Umbilical cord (tissue), 2 donors: ENCODE data around the gene MACROD2. TPM values are rescaled to one million over a fixed set of nuclear protein-coding genes. Genes with fewer than 3 reads are reported as not detected.
"Not testable (repeated sequence)": the region's sequence is repeated elsewhere in the genome, so short reads cannot be mapped to it uniquely, and the experiment has no call there.

ENCODE experiments used
- DNase-seq: peaks from one replicate; pipeline ENCODE4 v3.0.0-alpha.2; 2015; ENCODE audit warnings: low spot score
- total RNA-seq: library from RNA; depleted of rRNA; stranded (reverse); fragments of >200 nt; gene quantifications from one replicate; pipeline ENCODE4 v1.2.3, GENCODE V29; 2014; ENCODE audit warnings: low replicate concordance; ENCODE audit not compliant: insufficient read depth

MACROD2 gene
- total RNA-seq, 1 donor from 2014 or later, result 69.6 TPM

- no peak for DNase-seq
Measured at GRCh38 chr20:14902432-14903089, 907.2 kb downstream of the MACROD2 start.

GRCh38 chr20:14906908-14907434 lies 911.7 kb downstream of the MACROD2 start:
- no peak for DNase-seq

- DNase-seq, result no peak
Measured at GRCh38 chr20:14910126-14910525, 914.8 kb downstream of the MACROD2 start.

- DNase-seq, result peak; percentile 40
Measured at GRCh38 chr20:14913896-14914620, 918.7 kb downstream of the MACROD2 start.

GRCh38 chr20:14914633-14915032 lies 919.3 kb downstream of the MACROD2 start:
- DNase-seq, result peak; percentile 67

GRCh38 chr20:14915356-14915755 lies 920.0 kb downstream of the MACROD2 start:
- DNase-seq, result peak; percentile 97

GRCh38 chr20:14916360-14916920 lies 921.1 kb downstream of the MACROD2 start:
- DNase-seq, result peak; percentile 65

GRCh38 chr20:14918281-14918680 lies 923.0 kb downstream of the MACROD2 start:
- no peak for DNase-seq

- peak; percentile 80 for DNase-seq
Measured at GRCh38 chr20:14918976-14919375, 923.7 kb downstream of the MACROD2 start.

- DNase-seq, result peak; percentile 17
Measured at GRCh38 chr20:14919501-14920081, 924.3 kb downstream of the MACROD2 start.

GRCh38 chr20:14921513-14921912 lies 926.2 kb downstream of the MACROD2 start:
- no peak for DNase-seq

GRCh38 chr20:14922503-14923267 lies 927.4 kb downstream of the MACROD2 start:
- DNase-seq, result no peak

GRCh38 chr20:14924433-14924832 lies 929.1 kb downstream of the MACROD2 start:
- peak; percentile 33 for DNase-seq

- DNase-seq, result peak; percentile 50
Measured at GRCh38 chr20:14925300-14925699, 930.0 kb downstream of the MACROD2 start.

GRCh38 chr20:14926436-14926835 lies 931.1 kb downstream of the MACROD2 start:
- DNase-seq, result not testable (repeated sequence)

GRCh38 chr20:14928083-14928482 lies 932.8 kb downstream of the MACROD2 start:
- peak; percentile 74 for DNase-seq

- no peak for DNase-seq
Measured at GRCh38 chr20:14929388-14929787, 934.1 kb downstream of the MACROD2 start.

GRCh38 chr20:14932040-14932439 lies 936.7 kb downstream of the MACROD2 start:
- no peak for DNase-seq

GRCh38 chr20:14935285-14935684 lies 940.0 kb downstream of the MACROD2 start:
- no peak for DNase-seq

- no peak for DNase-seq
Measured at GRCh38 chr20:14937021-14937420, 941.7 kb downstream of the MACROD2 start.

GRCh38 chr20:14937846-14938245 lies 942.5 kb downstream of the MACROD2 start:
- no peak for DNase-seq
